ENCODE measurements around the gene RRAS2. TPM values are rescaled to one million over a fixed set of nuclear protein-coding genes. Genes with fewer than 3 reads are reported as not detected.
"Not testable (repeated sequence)": the region's sequence is repeated elsewhere in the genome, so short reads cannot be mapped to it uniquely, and the experiment has no call there.

RRAS2 gene
- total and polyA plus RNA-seq, 3 donors from 2014 or later: 37.3 to 62.6 (median 57.4) TPM

- intact Hi-C loops (cut with DNase I; ENCODE audit: low total_unique reads): no loop called here
- WGBS, 2 donors: 96 to 97% methylated on average over 2 of the region's 2 CpGs
- Histone ChIP-seq H3K36me3 (ENCODE audit: low read depth, missing control alignments) (no peaks in the 10 kb centered on the region), H3K4me3 (no peak overlapping the region), H3K27ac (no peak overlapping the region), H3K27me3 (no peaks in the 10 kb centered on the region), H3K4me1 (no peaks in the 10 kb centered on the region), H3K9me3 (no peaks in the 10 kb centered on the region)
- DNase-seq: no peak
- no peak for TF ChIP-seq POLR2A (IDR thresholded peaks at IDR 0.05)
- TF ChIP-seq, protein P1, sequence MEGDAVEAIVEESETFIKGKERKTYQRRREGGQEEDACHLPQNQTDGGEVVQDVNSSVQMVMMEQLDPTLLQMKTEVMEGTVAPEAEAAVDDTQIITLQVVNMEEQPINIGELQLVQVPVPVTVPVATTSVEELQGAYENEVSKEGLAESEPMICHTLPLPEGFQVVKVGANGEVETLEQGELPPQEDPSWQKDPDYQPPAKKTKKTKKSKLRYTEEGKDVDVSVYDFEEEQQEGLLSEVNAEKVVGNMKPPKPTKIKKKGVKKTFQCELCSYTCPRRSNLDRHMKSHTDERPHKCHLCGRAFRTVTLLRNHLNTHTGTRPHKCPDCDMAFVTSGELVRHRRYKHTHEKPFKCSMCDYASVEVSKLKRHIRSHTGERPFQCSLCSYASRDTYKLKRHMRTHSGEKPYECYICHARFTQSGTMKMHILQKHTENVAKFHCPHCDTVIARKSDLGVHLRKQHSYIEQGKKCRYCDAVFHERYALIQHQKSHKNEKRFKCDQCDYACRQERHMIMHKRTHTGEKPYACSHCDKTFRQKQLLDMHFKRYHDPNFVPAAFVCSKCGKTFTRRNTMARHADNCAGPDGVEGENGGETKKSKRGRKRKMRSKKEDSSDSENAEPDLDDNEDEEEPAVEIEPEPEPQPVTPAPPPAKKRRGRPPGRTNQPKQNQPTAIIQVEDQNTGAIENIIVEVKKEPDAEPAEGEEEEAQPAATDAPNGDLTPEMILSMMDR (IDR thresholded peaks at IDR 0.05): no peak
These were observed 8.8 kb downstream of the RRAS2 start for GRCh38 chr11:14350215-14350614.

GRCh38 chr11:14347991-14348390 lies 11.0 kb downstream of the RRAS2 start:
- H3K27me3 ChIP-seq: no peaks in the 10 kb centered on the region
- WGBS, 2 donors: 79 to 87% methylated on average over 1 of the region's 1 CpG
- no peak overlapping the region for H3K27ac ChIP-seq
- no peaks in the 10 kb centered on the region for H3K4me1 ChIP-seq
- H3K9me3 ChIP-seq: no peaks in the 10 kb centered on the region
- intact Hi-C loops (cut with DNase I; ENCODE audit: low total_unique reads): no loop called here
- H3K36me3 ChIP-seq (ENCODE audit: low read depth, missing control alignments): no peaks in the 10 kb centered on the region
- DNase-seq: no peak
- no peak for TF ChIP-seq POLR2A (IDR thresholded peaks at IDR 0.05)
- TF ChIP-seq, protein P1 (IDR thresholded peaks at IDR 0.05): no peak
- H3K4me3 ChIP-seq: no peak overlapping the region

- Histone ChIP-seq H3K4me1 (no peaks in the 10 kb centered on the region), H3K36me3 (ENCODE audit: low read depth, missing control alignments) (no peaks in the 10 kb centered on the region), H3K4me3 (no peak overlapping the region), H3K9me3 (no peaks in the 10 kb centered on the region), H3K27ac (no peak overlapping the region), H3K27me3 (no peaks in the 10 kb centered on the region)
- intact Hi-C loops (cut with DNase I; ENCODE audit: low total_unique reads): no loop called here
- TF ChIP-seq POLR2A (IDR thresholded peaks at IDR 0.05): no peak
- TF ChIP-seq, protein P1 (IDR thresholded peaks at IDR 0.05): no peak
- WGBS, 2 donors: 93 to 95% methylated on average over 7 of the region's 7 CpGs
- no peak for DNase-seq
These were observed 11.5 kb downstream of the RRAS2 start for GRCh38 chr11:14347494-14347893.

DNA sequence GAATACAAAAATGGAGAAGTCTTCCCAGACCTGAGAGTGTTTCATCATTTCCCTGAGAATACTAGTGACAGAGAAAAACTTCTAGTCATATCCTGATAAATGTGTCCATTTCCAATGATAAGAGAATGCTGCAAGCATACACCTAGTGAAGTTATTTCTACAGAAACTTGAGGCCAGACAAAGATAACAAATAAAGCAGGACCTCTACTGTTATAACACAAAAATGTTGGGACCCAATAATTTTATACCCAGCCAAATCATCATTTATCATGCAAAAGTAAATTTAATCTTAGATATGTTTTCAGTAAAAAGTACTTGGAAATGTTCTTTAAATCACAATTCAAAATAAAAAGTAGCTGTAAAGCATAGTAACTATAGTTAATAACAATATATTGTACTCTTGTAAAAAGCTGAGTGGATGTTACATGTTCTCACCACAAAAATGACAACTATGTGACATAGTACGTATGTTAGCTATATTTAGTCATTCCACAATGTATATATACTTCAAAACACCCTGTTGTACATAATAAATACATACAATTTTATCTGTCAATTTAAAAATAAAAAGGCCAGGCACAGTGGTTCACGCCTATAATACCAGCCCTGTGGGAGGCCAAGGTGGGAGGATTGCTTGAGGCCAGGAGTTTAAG lies 12.6 kb downstream of the RRAS2 start:
- H3K27ac ChIP-seq: no peak overlapping the region
- no peak for DNase-seq
- TF ChIP-seq, protein P1 (IDR thresholded peaks at IDR 0.05): no peak
- no peak for TF ChIP-seq POLR2A (IDR thresholded peaks at IDR 0.05)
- H3K27me3 ChIP-seq: no peaks in the 10 kb centered on the region
- 88 to 90% methylated on average over 2 of the region's 2 CpGs for WGBS, 2 donors
- H3K4me3 ChIP-seq: no peak overlapping the region
- H3K36me3 ChIP-seq (ENCODE audit: low read depth, missing control alignments): no peaks in the 10 kb centered on the region
- intact Hi-C loops (cut with DNase I; ENCODE audit: low total_unique reads): no loop called here
- no peaks in the 10 kb centered on the region for H3K4me1 ChIP-seq
- no peaks in the 10 kb centered on the region for H3K9me3 ChIP-seq

DNA sequence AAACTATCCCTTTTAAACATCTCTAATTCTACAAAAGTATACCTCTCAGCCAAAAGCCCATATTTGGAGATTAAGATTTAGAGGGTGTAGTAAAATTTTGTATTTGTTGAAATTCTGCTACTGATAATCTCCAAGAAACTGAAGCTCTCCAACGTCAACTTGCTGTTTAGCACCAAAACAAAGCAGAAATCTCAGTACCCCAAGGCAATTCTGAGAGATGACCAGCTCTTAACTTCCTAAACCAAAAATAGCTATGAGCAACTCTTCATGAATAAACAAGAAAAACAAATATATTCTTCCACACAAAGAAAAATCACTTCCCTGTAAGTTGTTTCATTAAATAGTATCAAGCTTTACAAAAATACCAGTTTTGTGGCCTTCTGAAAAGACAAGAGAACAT lies 13.3 kb downstream of the RRAS2 start:
- DNase-seq: no peak
- no peak overlapping the region for H3K4me3 ChIP-seq
- H3K36me3 ChIP-seq (ENCODE audit: low read depth, missing control alignments): no peaks in the 10 kb centered on the region
- no peaks in the 10 kb centered on the region for H3K4me1 ChIP-seq
- H3K27me3 ChIP-seq: no peaks in the 10 kb centered on the region
- WGBS, 2 donors: 67 to 73% methylated on average over 1 of the region's 1 CpG
- no peak overlapping the region for H3K27ac ChIP-seq
- TF ChIP-seq, protein P1 (IDR thresholded peaks at IDR 0.05): no peak
- no peak for TF ChIP-seq POLR2A (IDR thresholded peaks at IDR 0.05)
- intact Hi-C loops (cut with DNase I; ENCODE audit: low total_unique reads): no loop called here
- H3K9me3 ChIP-seq: no peaks in the 10 kb centered on the region

GRCh38 chr11:14345016-14345415 lies 14.0 kb downstream of the RRAS2 start:
- DNase-seq; H3K4me1 ChIP-seq; H3K4me3 ChIP-seq; H3K9me3 ChIP-seq; intact Hi-C loops (cut with DNase I; ENCODE audit: low total_unique reads); H3K27ac ChIP-seq; H3K36me3 ChIP-seq (ENCODE audit: low read depth, missing control alignments); H3K27me3 ChIP-seq: not testable (repeated sequence)
- WGBS, 2 donors: 84 to 93% methylated on average over 5 of the region's 5 CpGs
